WTC11 (cell line): ENCODE results near the gene RAD18.

ENCODE experiments used
- CTCF ChIP-seq: fragments of 200-600 bp; IDR thresholded peaks from 2 replicates; pipeline ENCODE4 v1.8.0; 2022; ENCODE audit warnings: antibody characterized with exemption
- E2F5 ChIP-seq: sonication (generic); formaldehyde crosslinking; IDR thresholded peaks from 2 replicates; pipeline ENCODE4 v1.8.1; 2022; ENCODE audit warnings: mild to moderate bottlenecking, moderate library complexity, missing genetic modification reagents
- FOXJ3 ChIP-seq: sonication (generic); formaldehyde crosslinking; IDR thresholded peaks from 2 replicates; pipeline ENCODE4 v1.9.0; 2021; ENCODE audit warnings: missing genetic modification reagents, mild to moderate bottlenecking, borderline replicate concordance
- SP1 ChIP-seq: sonication (generic); formaldehyde crosslinking; conservative IDR thresholded peaks from 2 replicates; pipeline ENCODE4 v1.8.1; 2022; ENCODE audit warnings: missing genetic modification reagents
- TCF7 ChIP-seq: sonication (generic); formaldehyde crosslinking; IDR thresholded peaks from 2 replicates; pipeline ENCODE4 v1.8.0; 2022; ENCODE audit warnings: mild to moderate bottlenecking, low read depth, missing genetic modification reagents, moderate library complexity

- no peak for TF ChIP-seq FOXJ3 (CRISPR knock-in tag)
- TF ChIP-seq TCF7 (CRISPR knock-in tag) = no peak
- no peak for TF ChIP-seq E2F5
- no peak for TF ChIP-seq SP1 (CRISPR knock-in tag)
- no peak for TF ChIP-seq CTCF
Observed at GRCh38 chr3:8885536-8886316, 77.5 kb downstream of the RAD18 start.
